ENCODE measurements around the gene BSG.
A peak's percentile ranks its signal among the peaks of the same experiment; 100 is the strongest.

The BSG gene

DNA sequence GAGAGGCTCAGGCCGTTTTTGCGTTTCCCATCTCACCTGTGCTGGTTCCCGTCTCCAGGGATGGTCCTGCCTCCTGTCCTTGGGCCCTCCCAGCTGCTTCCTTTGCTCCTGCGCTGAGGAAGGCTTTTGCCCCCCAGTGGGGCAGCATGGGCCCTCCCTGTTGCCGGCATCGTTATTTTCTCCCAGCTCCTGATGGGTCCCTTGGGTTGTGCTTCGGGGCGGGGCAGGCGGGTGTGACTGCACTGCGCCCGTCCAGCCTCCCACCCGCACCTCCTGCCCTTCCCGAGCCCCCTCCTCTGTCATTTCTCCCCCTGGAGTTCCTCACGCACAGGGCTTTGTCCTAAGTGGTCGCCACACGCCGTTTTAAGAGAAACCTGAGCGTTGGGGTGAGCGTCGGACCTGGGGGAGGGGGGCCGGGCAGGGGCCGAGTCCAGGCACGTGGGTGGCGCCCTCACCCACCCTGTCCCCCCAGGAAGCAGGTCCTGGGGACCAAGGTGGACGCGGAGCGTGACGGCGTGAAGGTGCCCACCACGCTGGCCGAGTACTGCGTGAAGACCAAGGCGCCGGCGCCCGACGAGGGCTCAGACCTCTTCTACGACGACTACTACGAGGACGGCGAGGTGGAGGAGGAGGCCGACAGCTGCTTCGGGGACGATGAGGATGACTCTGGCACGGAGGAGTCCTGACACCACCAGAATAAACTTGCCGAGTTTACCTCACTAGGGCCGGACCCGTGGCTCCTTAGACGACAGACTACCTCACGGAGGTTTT lies 31.3 kb upstream of the BSG start:
- DNase-seq (ENCODE audit: low spot score), result no peak

DNA sequence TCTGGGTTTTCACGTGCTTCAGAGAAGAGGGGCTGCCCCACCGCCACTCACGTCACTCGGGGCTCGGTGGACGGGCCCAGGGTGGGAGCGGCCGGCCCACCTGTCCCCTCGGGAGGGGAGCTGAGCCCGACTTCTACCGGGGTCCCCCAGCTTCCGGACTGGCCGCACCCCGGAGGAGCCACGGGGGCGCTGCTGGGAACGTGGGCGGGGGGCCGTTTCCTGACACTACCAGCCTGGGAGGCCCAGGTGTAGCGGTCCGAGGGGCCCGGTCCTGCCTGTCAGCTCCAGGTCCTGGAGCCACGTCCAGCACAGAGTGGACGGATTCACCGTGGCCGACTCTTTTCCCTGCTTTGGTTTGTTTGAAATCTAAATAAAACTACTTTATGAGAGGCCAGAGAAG lies 30.7 kb upstream of the BSG start:
- DNase-seq (ENCODE audit: low spot score), result no peak

DNA sequence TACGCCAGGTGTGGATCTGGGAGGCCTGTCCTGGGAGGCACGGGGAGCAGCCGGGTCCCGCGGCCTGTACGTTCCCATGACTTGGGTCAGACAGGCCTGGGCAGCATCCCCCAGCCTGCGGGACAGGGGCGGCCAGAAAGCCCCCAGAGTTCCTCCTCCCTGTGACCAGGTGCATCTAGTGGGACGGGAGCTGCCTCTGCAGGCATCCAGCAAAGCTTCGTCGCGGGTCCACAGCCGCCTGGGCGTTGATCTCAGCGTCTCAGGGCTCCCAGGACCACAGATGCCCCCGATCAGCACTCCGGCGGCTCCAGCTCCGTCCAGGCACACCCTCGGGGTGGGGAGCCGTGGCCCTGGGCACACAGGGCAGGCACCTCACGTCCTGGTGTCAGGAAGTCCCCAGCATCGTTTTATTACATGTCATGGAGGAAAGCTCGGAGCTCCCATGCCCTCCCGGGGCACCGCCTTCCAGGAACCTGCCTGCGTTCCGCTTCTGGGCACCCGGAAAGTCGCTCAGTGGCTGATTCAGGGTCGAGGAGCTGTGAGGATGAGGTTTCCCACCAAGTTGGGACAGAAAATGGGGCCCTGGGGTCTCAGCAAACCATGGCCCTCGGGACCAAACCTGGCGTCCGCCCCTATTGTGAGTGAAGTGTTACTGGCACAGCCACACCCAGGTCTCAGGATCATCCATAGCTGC lies 30.1 kb upstream of the BSG start:
- no peak for DNase-seq (ENCODE audit: low spot score)

DNA sequence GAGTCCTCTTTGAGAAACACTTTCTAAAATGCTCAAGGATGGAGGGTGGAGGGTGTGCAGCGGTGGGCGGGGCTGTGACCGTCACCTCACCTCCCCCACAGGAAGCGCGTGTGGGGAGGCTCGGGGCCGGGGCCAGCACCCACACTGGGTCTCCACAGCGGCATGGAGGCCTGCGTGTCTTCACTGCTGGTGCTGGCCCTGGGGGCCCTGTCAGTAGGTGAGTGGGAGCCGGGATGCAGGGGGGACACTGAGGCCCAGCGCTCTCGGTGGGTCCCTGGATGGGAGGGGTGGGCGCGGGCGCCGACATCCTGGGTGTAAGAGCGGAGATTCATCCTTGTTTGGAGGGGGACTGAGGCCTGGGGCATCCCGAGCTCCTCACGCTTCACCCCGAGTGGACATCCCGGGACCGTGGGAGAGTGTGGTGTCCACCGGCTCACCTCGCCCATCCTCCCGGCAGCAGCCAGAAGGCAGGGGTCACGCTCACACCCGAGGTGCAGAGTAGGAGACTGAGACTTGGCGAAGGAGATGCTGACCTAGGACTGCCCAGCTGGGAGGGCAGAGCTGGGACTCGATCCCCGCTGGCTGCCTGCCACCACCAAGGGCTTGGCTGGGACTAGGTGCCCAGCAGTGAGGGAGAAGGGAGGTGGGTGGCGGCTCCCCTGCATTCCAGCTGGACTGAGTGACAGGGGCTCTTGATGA lies 28.3 kb upstream of the BSG start, which contains the start of gene GZMM:
GZMM (plus strand) TSS at position 144 of the 699 bp plus-strand sequence; CDS start at position 163, 19 bp downstream.
- DNase-seq (ENCODE audit: low spot score), result no peak

DNA sequence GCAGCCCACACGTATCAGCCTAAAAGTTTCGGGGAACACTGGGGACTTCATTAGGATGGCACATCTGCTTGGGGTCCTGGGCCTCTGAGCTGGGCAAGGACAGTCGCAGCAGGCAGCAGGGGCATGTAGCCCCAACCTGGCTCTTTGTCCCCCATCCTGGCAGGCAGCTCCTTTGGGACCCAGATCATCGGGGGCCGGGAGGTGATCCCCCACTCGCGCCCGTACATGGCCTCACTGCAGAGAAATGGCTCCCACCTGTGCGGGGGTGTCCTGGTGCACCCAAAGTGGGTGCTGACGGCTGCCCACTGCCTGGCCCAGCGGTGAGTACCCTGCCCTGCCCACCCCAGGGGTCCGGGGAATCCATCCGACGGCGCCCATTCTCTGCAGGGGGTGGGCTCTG lies 25.3 kb upstream of the BSG start:
- no peak for DNase-seq (ENCODE audit: low spot score)

DNA sequence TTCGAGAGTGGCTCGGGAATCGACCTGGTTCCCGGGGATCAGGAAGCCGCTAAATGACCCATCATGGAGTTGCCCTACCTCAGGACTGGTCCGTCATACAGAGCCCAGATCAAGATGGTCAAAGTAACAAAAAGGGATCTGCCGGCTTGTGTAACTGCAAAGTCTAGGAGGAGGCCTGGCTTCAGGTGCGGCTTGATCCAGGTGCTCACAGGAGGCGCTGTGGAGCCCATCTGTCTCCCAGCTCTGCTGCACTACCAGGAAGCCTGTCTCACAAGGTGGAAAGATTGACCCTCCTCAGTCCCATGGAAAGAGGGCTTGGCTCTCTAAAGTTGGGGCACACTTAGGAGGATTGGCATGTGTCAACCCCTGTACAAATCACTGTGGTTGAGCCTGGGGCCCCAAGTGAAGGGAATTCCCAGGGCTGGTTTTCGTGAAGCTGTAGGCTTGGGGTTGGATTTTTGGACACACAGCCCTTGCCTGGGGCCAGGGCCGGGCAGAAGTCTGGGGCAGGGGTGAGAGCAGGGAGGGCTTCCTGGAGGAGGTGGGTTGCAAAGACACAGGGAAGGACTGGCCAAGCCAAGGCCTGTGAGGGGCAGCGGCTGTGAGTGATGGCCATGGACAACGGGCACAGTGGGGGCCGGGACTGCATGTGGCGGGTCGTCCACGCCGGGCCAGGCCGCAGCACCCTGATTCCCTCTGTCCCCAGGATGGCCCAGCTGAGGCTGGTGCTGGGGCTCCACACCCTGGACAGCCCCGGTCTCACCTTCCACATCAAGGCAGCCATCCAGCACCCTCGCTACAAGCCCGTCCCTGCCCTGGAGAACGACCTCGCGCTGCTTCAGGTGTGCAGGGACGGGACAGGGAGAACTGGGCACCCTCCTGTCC lies 24.3 kb upstream of the BSG start:
- DNase-seq (ENCODE audit: low spot score), result no peak

DNA sequence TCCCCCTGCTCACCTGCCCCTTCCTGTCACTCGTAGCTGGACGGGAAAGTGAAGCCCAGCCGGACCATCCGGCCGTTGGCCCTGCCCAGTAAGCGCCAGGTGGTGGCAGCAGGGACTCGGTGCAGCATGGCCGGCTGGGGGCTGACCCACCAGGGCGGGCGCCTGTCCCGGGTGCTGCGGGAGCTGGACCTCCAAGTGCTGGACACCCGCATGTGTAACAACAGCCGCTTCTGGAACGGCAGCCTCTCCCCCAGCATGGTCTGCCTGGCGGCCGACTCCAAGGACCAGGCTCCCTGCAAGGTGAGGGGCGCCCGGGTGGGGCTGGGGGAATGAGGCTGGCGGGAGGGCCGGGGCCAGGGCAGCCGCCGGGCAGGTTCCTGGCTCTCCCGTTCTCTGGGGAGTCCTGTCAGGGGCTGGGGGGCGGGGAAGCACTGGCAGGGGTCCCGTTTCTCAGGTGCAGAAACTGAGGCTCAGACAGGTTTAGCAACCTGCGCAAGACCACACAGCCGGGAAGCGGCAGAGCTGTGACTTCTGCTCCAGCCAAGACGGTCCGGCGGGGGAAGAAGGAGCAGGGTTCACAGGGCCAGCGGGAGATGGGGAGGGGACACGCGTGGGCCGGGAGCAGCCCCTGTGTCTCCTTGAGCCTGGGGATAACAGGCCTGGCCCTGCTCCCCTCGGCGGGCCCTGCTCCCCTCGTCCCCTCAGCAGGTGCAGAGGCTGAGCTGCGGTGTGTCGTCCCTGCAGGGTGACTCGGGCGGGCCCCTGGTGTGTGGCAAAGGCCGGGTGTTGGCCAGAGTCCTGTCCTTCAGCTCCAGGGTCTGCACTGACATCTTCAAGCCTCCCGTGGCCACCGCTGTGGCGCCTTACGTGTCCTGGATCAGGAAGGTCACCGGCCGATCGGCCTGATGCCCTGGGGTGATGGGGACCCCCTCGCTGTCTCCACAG lies 23.2 kb upstream of the BSG start:
- no peak for DNase-seq (ENCODE audit: low spot score)

DNA sequence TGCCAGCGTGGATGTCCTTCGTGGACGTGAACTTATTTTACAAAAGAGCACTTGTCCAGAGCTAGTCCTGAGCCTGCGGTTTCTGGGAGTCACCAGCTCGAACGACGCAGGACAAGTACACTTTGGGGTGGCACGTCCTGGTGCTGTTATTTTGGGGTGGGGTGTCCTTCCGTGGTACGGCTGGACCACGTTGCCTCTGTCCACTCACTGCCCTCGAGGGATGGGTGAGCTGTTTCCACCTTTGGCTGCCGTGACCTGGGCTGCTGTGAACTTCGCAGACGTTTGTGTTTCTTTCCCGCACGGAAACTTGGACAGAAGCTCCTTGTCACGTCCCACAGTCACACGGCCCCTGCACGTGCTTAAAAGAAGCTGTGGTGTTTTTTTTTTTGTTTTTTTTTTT lies 17.6 kb upstream of the BSG start:
- DNase-seq (ENCODE audit: low spot score), result no peak

DNA sequence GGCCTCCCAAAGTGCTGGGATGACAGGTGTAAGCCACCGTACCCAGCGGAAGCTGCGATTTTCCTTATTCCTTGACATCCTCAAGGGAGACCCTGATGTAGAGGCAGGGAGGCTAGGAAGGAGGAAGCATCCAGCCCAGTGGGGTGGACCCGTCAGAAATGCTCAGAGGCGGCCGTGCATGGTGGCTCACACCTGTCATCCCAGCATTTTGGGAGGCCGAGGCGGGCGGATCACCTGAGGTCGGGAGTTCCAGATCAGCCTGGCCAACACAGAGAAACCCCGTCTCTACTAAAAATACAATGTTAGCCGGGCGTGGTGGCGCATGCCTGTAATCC lies 17.0 kb upstream of the BSG start:
- no peak for DNase-seq (ENCODE audit: low spot score)

DNA sequence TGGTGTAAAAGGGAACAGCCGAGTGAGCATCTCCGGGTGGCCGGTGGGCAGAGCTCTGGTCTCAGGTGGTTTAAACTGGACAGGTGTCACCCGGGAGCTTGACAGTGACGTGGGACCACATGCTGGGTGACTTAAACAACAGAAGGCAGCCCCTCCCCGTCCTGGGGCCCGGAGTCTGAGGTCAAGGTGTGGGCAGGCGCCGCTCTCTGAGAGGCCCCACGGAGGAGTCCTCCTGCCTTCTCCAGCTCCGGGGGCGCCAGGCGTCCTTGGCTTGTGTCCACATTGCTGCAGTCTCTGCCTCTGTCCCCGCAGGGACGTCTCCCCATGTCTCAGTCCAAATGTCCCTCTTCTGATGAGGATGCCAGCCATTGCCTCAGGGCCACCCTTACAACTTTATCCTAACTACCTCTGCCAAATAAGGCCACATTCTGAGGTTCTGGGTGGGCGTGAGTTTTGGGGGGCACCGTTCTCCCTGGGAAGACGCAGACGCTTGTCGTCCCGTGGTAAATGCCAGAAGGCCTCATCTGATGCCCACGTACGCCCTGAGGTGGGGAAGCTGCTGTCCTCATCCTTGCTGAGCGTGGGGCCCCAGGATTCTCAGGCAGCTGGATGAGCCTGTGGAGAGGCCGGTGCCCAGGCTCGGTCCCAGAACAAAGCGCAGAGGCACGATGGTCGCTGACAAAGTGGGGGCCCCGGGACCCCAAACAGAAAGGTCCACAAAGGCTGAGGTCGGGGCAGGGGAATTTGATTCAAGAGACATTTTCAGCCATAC lies 15.6 kb upstream of the BSG start:
- DNase-seq (ENCODE audit: low spot score), result no peak

DNA sequence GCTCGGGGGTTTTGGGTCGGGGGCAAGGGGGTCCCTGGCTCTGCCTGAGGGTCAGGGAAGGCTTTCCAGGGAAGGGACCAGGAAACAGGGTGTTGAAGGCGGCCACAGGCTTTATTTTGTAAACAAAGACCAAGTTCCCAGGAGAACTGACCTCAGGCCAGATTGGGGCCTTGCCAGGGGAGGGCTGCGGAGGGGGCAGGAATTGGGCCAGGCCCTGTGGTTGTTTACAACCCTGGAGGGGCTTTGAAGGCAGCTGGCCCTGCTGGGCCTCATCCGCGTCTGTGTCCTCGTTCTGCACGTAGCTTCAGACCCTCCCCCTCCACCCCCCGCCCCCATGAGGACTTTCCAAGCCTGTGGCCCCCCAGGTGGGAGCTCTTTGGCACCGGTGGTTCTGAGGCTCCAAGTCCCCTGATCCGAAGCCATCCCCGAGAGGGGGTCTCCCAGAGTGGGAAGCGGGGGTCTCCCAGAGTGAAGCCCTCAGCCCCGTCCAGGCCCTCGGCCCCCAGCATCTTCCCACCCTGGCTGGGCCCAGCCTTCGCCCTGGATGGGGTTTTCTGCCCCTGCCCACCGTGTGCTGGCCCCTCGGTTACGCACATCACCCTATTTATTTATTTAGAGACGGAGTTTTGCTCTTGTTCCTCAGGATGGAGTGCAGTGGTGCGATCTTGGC lies 13.5 kb upstream of the BSG start:
- DNase-seq (ENCODE audit: low spot score), result no peak

DNA sequence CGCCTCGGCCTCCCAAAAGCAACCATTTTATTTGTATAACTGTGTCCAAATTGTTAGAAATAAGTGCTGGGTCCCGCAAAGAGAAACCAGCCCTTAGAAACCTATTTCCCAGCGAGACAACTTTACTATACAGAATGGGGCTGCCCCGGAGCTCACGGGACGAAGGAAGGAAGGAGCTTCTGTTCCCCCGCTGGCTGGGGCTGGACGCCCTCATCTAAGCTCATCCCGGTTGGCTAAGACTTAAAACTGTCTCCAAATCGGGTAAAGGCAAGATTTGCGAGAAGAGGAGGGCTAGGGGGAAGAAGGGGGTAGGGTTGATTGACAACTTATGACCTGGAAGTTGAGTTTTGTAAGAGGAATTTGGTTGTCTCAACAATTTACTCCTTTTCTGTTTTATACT lies 12.3 kb upstream of the BSG start:
- no peak for DNase-seq (ENCODE audit: low spot score)

DNA sequence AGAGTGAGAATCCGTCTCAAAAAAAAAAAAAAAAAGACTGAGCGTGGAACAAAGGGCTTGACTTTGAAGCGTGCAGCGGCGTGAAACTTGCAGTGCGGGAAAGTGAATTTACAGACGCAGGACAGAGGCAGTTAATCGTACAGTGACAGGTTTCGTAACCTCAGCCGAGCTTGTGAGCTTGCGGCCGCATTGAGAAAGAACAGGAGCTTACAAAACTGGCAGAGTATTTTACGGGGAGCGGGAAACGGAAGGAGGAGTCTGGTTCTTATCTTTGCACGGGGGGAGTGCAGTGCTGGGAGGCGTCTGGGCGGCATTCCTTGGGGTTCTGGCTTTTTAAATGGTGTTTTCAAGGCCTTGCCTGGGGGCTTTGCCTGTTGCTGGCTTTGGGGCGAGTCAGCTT lies 6.0 kb upstream of the BSG start:
- no peak for DNase-seq (ENCODE audit: low spot score)

DNA sequence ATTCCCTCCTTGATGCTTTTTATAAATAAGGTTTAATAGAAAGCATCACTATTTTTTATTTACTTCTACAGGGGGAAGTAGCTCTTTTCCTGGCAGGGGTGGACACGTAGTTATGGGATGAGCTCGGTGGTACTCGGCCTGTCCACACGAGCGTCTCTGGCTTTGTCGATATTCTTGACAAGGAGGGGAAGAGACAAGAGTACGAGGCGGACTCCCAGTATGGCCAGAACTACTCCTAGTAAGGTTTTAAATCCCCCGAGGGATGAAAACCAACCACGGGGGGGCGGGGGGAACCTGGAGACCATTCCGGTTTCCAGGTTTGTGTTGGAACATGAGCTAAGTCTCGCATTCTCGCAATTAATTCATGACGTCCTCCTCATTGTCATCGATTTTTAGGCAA lies 5.6 kb upstream of the BSG start:
- no peak for DNase-seq (ENCODE audit: low spot score)

DNA sequence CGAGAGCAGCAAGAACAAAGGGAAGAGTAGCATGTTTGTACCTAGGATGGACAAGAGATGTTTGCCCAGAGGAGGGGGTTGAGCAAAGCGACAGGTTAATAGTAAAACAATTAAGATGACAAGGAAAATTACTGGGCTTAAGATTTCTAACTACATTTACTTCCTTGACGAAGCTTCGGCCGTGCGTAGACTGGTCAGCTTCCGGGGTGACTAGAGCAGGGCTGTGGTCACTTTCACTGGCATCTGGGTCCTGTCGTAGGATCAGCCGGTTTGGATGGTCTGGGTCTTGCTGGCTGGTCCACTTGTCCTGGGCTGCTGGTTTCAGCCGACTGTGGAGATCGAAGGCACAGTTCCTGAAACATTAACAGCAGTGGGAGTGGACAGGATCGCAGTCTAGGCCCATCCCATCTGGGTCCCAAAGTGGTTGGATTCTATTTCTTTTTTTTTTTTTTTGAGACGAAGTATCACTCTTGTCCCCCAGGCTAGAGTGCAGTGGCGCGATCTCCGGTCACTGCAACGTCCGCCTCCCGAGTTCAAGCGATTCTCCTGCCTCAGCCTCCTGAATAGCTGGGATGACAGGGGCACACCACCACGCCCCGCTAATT lies 5.0 kb upstream of the BSG start:
- no peak for DNase-seq (ENCODE audit: low spot score)

DNA sequence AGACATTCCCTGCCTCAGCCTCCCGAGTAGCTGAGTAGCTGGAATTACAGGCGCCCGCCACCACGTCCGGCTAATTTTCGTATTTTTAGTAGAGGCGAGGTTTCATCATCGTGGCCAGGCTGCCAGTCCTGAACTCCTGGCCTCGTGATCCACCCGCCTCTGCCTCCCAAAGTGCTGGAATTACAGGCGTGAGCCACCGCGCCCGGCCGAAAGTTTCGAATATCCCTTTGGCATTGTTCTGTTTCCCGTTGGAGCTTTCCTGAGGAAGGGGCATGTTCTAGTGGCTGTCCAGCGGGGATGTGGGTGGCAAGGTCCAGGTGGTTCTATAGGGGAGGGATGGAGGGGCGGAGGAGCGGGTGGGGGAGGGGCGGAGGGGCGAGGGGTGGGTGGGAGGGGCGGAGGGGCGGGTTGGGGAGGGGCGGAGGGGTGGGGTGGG lies 2.1 kb upstream of the BSG start:
- no peak for DNase-seq (ENCODE audit: low spot score)

DNA sequence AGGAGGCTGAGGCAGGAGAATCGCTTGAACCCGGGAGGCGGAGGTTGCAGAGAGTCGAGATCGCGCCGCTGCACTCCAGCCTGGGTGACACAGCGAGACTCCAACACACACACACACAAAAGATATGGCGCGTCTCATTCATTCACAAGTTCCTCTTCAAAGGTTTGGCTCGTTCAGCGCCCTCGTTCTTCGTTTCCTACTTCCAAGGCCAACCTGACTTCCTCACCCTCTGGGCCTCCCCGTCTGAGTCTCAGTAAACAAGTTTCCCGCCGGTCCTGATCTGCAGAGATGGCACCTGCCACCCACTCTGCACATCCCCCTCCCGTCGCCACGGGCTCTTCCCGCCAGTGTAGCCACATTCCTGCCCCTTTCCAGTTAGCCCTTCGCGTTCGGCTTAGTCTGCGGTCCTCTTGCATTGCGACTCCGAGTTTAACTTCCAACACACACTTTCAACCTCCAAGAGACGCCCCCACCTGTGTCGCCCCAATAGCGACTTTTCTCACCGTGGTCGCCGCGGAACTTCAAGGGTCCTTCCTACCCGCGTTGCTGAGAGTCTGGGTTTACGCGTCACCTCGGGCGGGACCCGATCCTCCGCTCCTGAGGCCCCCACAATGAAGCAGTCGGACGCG lies 1.3 kb upstream of the BSG start:
- no peak for DNase-seq (ENCODE audit: low spot score)

DNA sequence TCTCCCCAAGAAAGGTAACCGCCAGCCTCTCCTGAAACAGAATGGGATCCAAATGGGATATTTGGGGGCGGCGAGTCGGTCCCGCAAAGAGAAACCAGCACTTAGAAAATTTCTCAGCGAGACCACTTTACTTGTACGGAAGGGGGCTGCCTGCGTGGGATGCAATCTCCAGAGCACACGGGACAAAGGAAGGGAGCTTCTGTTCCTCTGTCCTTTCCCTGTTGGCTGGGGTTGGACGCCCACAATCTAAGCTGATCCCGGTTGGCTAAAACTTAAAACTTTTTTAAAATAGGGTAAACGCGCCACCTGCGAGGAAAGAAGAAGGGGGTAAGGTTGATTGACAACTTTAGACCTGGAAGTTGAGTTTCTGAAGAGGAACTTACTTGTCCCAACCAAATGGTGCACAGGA lies 826 bp upstream of the BSG start:
- DNase-seq (ENCODE audit: low spot score), result peak; percentile 42
